Measurements from ENCODE around the gene LHPP.

The LHPP gene

GRCh38 chr10:124559372-124560132, 97.9 kb downstream of the LHPP start:
- no peak overlapping the region for H2BK15ac ChIP-seq (replicated peaks; ENCODE audit: low read depth)
- H3K27ac ChIP-seq (ENCODE audit: low read depth, low read length), result no peak overlapping the region
- H3K4me3 ChIP-seq (ENCODE audit: low read length), result no peak overlapping the region
- H3K79me2 ChIP-seq (ENCODE audit: control insufficient read depth, insufficient read depth, low read length), result no peaks in the 10 kb centered on the region
- no peak overlapping the region for H3K18ac ChIP-seq (ENCODE audit: low read length)
- no peak overlapping the region for H3K9ac ChIP-seq (ENCODE audit: low read length)
- no peak overlapping the region for H2AK5ac ChIP-seq (ENCODE audit: low read length)
- no peaks in the 10 kb centered on the region for H3K36me3 ChIP-seq (ENCODE audit: control insufficient read depth, insufficient read depth, low read length)
- no CpG with 5 or more reads among the region's 11 CpGs for WGBS (ENCODE audit: extremely low coverage, insufficient coverage, low lambda C conversion rate)
- no peaks in the 10 kb centered on the region for H3K4me1 ChIP-seq (ENCODE audit: control insufficient read depth, low read depth, low read length)
- H2BK120ac ChIP-seq (ENCODE audit: low read depth, low read length), result no peak overlapping the region
- no peak overlapping the region for H3K4me2 ChIP-seq (ENCODE audit: low read length)
- H3K79me1 ChIP-seq (ENCODE audit: low read length), result no peaks in the 10 kb centered on the region
- DNase-seq, result no peak
- no peak overlapping the region for H2BK5ac ChIP-seq (ENCODE audit: low read length)
- H3K23ac ChIP-seq (ENCODE audit: low read length), result no peak overlapping the region
- no peak overlapping the region for H4K5ac ChIP-seq (ENCODE audit: low read length)
- H3K56ac ChIP-seq (ENCODE audit: low read length), result no peak overlapping the region
- H4K8ac ChIP-seq (ENCODE audit: low read depth, low read length), result no peak overlapping the region
- H3K4ac ChIP-seq (ENCODE audit: low read depth, low read length), result no peak overlapping the region
- no peaks in the 10 kb centered on the region for H3K27me3 ChIP-seq (ENCODE audit: insufficient read depth, low read length, poor library complexity)

- Histone ChIP-seq H3K4me3 (ENCODE audit: low read length) (no peak overlapping the region), H3K36me3 (ENCODE audit: control insufficient read depth, insufficient read depth, low read length) (no peaks in the 10 kb centered on the region), H2AK5ac (ENCODE audit: low read length) (no peak overlapping the region), H4K5ac (ENCODE audit: low read length) (no peak overlapping the region), H3K27me3 (ENCODE audit: insufficient read depth, low read length, poor library complexity) (no peaks in the 10 kb centered on the region), H2BK15ac (replicated peaks; ENCODE audit: low read depth) (no peak overlapping the region), H2BK5ac (ENCODE audit: low read length) (no peak overlapping the region), H3K79me1 (ENCODE audit: low read length) (no peaks in the 10 kb centered on the region), H3K4ac (ENCODE audit: low read depth, low read length) (no peak overlapping the region), H3K4me1 (ENCODE audit: control insufficient read depth, low read depth, low read length) (peaks cover 4% of the 10 kb centered on the region), H3K56ac (ENCODE audit: low read length) (no peak overlapping the region), H3K23ac (ENCODE audit: low read length) (no peak overlapping the region), H3K9ac (ENCODE audit: low read length) (no peak overlapping the region), H3K79me2 (ENCODE audit: control insufficient read depth, insufficient read depth, low read length) (no peaks in the 10 kb centered on the region), H3K18ac (ENCODE audit: low read length) (no peak overlapping the region), H3K4me2 (ENCODE audit: low read length) (no peak overlapping the region), H4K8ac (ENCODE audit: low read depth, low read length) (no peak overlapping the region), H2BK120ac (ENCODE audit: low read depth, low read length) (no peak overlapping the region), H3K27ac (ENCODE audit: low read depth, low read length) (no peak overlapping the region)
- WGBS (ENCODE audit: extremely low coverage, insufficient coverage, low lambda C conversion rate), result no CpG with 5 or more reads among the region's 18 CpGs
- no peak for DNase-seq
Measured at GRCh38 chr10:124560377-124561105, 98.9 kb downstream of the LHPP start.

GRCh38 chr10:124561206-124561605, 99.6 kb downstream of the LHPP start:
- H3K36me3 ChIP-seq (ENCODE audit: control insufficient read depth, insufficient read depth, low read length), result no peaks in the 10 kb centered on the region
- no peak overlapping the region for H3K4me2 ChIP-seq (ENCODE audit: low read length)
- peaks cover 5% of the 10 kb centered on the region for H3K4me1 ChIP-seq (ENCODE audit: control insufficient read depth, low read depth, low read length)
- WGBS (ENCODE audit: extremely low coverage, insufficient coverage, low lambda C conversion rate), result no CpG with 5 or more reads among the region's 5 CpGs
- no peak overlapping the region for H2BK15ac ChIP-seq (replicated peaks; ENCODE audit: low read depth)
- H3K79me1 ChIP-seq (ENCODE audit: low read length), result no peaks in the 10 kb centered on the region
- H3K79me2 ChIP-seq (ENCODE audit: control insufficient read depth, insufficient read depth, low read length), result no peaks in the 10 kb centered on the region
- H3K56ac ChIP-seq (ENCODE audit: low read length), result no peak overlapping the region
- no peak overlapping the region for H3K23ac ChIP-seq (ENCODE audit: low read length)
- no peaks in the 10 kb centered on the region for H3K27me3 ChIP-seq (ENCODE audit: insufficient read depth, low read length, poor library complexity)
- no peak overlapping the region for H2AK5ac ChIP-seq (ENCODE audit: low read length)
- DNase-seq, result no peak
- H2BK120ac ChIP-seq (ENCODE audit: low read depth, low read length), result no peak overlapping the region
- H3K4me3 ChIP-seq (ENCODE audit: low read length), result no peak overlapping the region
- H3K4ac ChIP-seq (ENCODE audit: low read depth, low read length), result no peak overlapping the region
- H3K27ac ChIP-seq (ENCODE audit: low read depth, low read length), result no peak overlapping the region
- no peak overlapping the region for H3K18ac ChIP-seq (ENCODE audit: low read length)
- no peak overlapping the region for H2BK5ac ChIP-seq (ENCODE audit: low read length)
- no peak overlapping the region for H4K5ac ChIP-seq (ENCODE audit: low read length)
- no peak overlapping the region for H3K9ac ChIP-seq (ENCODE audit: low read length)
- H4K8ac ChIP-seq (ENCODE audit: low read depth, low read length), result no peak overlapping the region

GRCh38 chr10:124562425-124563060, 100.9 kb downstream of the LHPP start:
- Histone ChIP-seq H3K4me2 (ENCODE audit: low read length) (no peak overlapping the region), H3K27me3 (ENCODE audit: insufficient read depth, low read length, poor library complexity) (no peaks in the 10 kb centered on the region), H3K18ac (ENCODE audit: low read length) (no peak overlapping the region), H3K4me1 (ENCODE audit: control insufficient read depth, low read depth, low read length) (peaks cover 5% of the 10 kb centered on the region), H3K9ac (ENCODE audit: low read length) (no peak overlapping the region), H2BK15ac (replicated peaks; ENCODE audit: low read depth) (no peak overlapping the region), H3K23ac (ENCODE audit: low read length) (no peak overlapping the region), H3K79me2 (ENCODE audit: control insufficient read depth, insufficient read depth, low read length) (no peaks in the 10 kb centered on the region), H3K79me1 (ENCODE audit: low read length) (no peaks in the 10 kb centered on the region), H4K5ac (ENCODE audit: low read length) (no peak overlapping the region), H2BK120ac (ENCODE audit: low read depth, low read length) (no peak overlapping the region), H4K8ac (ENCODE audit: low read depth, low read length) (no peak overlapping the region), H3K27ac (ENCODE audit: low read depth, low read length) (no peak overlapping the region), H3K4ac (ENCODE audit: low read depth, low read length) (no peak overlapping the region), H2BK5ac (ENCODE audit: low read length) (no peak overlapping the region), H2AK5ac (ENCODE audit: low read length) (no peak overlapping the region), H3K4me3 (ENCODE audit: low read length) (no peak overlapping the region), H3K56ac (ENCODE audit: low read length) (no peak overlapping the region), H3K36me3 (ENCODE audit: control insufficient read depth, insufficient read depth, low read length) (no peaks in the 10 kb centered on the region)
- no peak for DNase-seq
- no CpG with 5 or more reads among the region's 7 CpGs for WGBS (ENCODE audit: extremely low coverage, insufficient coverage, low lambda C conversion rate)

GRCh38 chr10:124563320-124564040, 101.9 kb downstream of the LHPP start:
- H3K4me1 ChIP-seq (ENCODE audit: control insufficient read depth, low read depth, low read length), result peaks cover 5% of the 10 kb centered on the region
- no peak for DNase-seq
- no peak overlapping the region for H3K4me2 ChIP-seq (ENCODE audit: low read length)
- no peak overlapping the region for H2AK5ac ChIP-seq (ENCODE audit: low read length)
- no peak overlapping the region for H3K18ac ChIP-seq (ENCODE audit: low read length)
- H3K36me3 ChIP-seq (ENCODE audit: control insufficient read depth, insufficient read depth, low read length), result no peaks in the 10 kb centered on the region
- H3K4me3 ChIP-seq (ENCODE audit: low read length), result no peak overlapping the region
- WGBS (ENCODE audit: extremely low coverage, insufficient coverage, low lambda C conversion rate), result no CpG with 5 or more reads among the region's 7 CpGs
- no peak overlapping the region for H3K23ac ChIP-seq (ENCODE audit: low read length)
- H3K56ac ChIP-seq (ENCODE audit: low read length), result no peak overlapping the region
- H4K5ac ChIP-seq (ENCODE audit: low read length), result no peak overlapping the region
- no peaks in the 10 kb centered on the region for H3K27me3 ChIP-seq (ENCODE audit: insufficient read depth, low read length, poor library complexity)
- no peak overlapping the region for H2BK5ac ChIP-seq (ENCODE audit: low read length)
- no peak overlapping the region for H2BK120ac ChIP-seq (ENCODE audit: low read depth, low read length)
- H3K79me1 ChIP-seq (ENCODE audit: low read length), result no peaks in the 10 kb centered on the region
- H3K9ac ChIP-seq (ENCODE audit: low read length), result no peak overlapping the region
- no peak overlapping the region for H2BK15ac ChIP-seq (replicated peaks; ENCODE audit: low read depth)
- H3K4ac ChIP-seq (ENCODE audit: low read depth, low read length), result no peak overlapping the region
- no peak overlapping the region for H4K8ac ChIP-seq (ENCODE audit: low read depth, low read length)
- H3K27ac ChIP-seq (ENCODE audit: low read depth, low read length), result no peak overlapping the region
- H3K79me2 ChIP-seq (ENCODE audit: control insufficient read depth, insufficient read depth, low read length), result no peaks in the 10 kb centered on the region

All from mesendoderm (in vitro differentiated cells).